Neural cell (in vitro differentiated cells): ENCODE data around the gene ITPK1. TPM values are rescaled to one million over a fixed set of nuclear protein-coding genes. Genes with fewer than 3 reads are reported as not detected.

Experiments
- polyA plus RNA-seq: library from polyadenylated mRNA; depleted of rRNA; stranded (reverse); fragments of >200 nt; gene quantifications from 2 replicates; pipeline ENCODE4 v1.2.3, GENCODE V29; 2014

ITPK1 gene
- polyA plus RNA-seq, 1 donor from 2014 or later, result 65.0 TPM

Other genes with a start within 250 kb of the ITPK1 start
- 131 and 147 TPM in 2 replicates for gene CHGA, start 192.8 kb downstream of the ITPK1 start, polyA plus RNA-seq
- 224 and 225 TPM in 2 replicates for gene MOAP1, start 69.0 kb upstream of the ITPK1 start, polyA plus RNA-seq
- 24.0 and 27.7 TPM in 2 replicates for gene LYSET, start 69.4 kb upstream of the ITPK1 start, polyA plus RNA-seq
- gene GON7, start 91.1 kb upstream of the ITPK1 start, polyA plus RNA-seq, result 28.2 and 30.8 TPM in 2 replicates
- 34.8 and 36.9 TPM in 2 replicates for gene UBR7, start 91.3 kb upstream of the ITPK1 start, polyA plus RNA-seq
- 11.4 and 11.5 TPM in 2 replicates for gene BTBD7, start 217.1 kb upstream of the ITPK1 start, polyA plus RNA-seq
- not detected in 2 replicates for gene COX8C, start 231.3 kb upstream of the ITPK1 start, polyA plus RNA-seq